SK-N-SH treated with all-trans-retinoic acid at 6 μM for 48 hours (cell line): ENCODE measurements around the gene CD55.

Source experiments
- ATAC-seq: fragments of 200-7000 bp; cut with Tn5 transposase; 3 replicates; pipeline ENCODE4 v1.9.1; 2020; ENCODE audit warnings: mild to moderate bottlenecking, moderate library complexity
- ARNTL ChIP-seq: fragments of 450-650 bp; formaldehyde crosslinking; IDR thresholded peaks from 2 replicates; pipeline ENCODE4 v1.5.0; 2020; ENCODE audit warnings: low read depth, mild to moderate bottlenecking, moderate library complexity, borderline replicate concordance
- BACH2 ChIP-seq: fragments of 250-450 bp; sonication (Bioruptor Pico); IDR thresholded peaks from 2 replicates; pipeline ENCODE4 v1.9.0; 2021; ENCODE audit warnings: mild to moderate bottlenecking, borderline replicate concordance
- CSDC2 ChIP-seq: fragments of 250-450 bp; sonication (Bioruptor Pico); IDR thresholded peaks from 2 replicates; pipeline ENCODE4 v1.5.0; 2020; ENCODE audit warnings: mild to moderate bottlenecking, moderate library complexity
- ESRRG ChIP-seq: fragments of 250-450 bp; sonication (Bioruptor Pico); IDR thresholded peaks from 2 replicates; pipeline ENCODE4 v1.6.1; 2021; ENCODE audit warnings: mild to moderate bottlenecking
- GLIS3 ChIP-seq: fragments of 250-450 bp; sonication (Bioruptor Pico); IDR thresholded peaks from 2 replicates; pipeline ENCODE4 v1.5.0; 2020; ENCODE audit warnings: mild to moderate bottlenecking, moderate library complexity
- ISL1 ChIP-seq: fragments of 250-450 bp; sonication (Bioruptor Pico); IDR thresholded peaks from 2 replicates; pipeline ENCODE4 v2.1.2; 2022; ENCODE audit warnings: mild to moderate bottlenecking, moderate library complexity
- PPARA ChIP-seq: fragments of 250-450 bp; sonication (Bioruptor Pico); IDR thresholded peaks from 2 replicates; pipeline ENCODE4 v1.5.0; 2020; ENCODE audit warnings: mild to moderate bottlenecking, borderline replicate concordance
- SNAI2 ChIP-seq: fragments of 250-450 bp; sonication (Bioruptor Pico); IDR thresholded peaks from 2 replicates; pipeline ENCODE4 v1.5.0; 2020; ENCODE audit warnings: mild to moderate bottlenecking, moderate library complexity
- TCF4 ChIP-seq: fragments of 250-450 bp; sonication (Bioruptor Pico); IDR thresholded peaks from 2 replicates; pipeline ENCODE4 v1.8.0; 2021; ENCODE audit warnings: mild to moderate bottlenecking, moderate library complexity, borderline replicate concordance
- TOX ChIP-seq: fragments of 250-450 bp; sonication (Bioruptor Pico); IDR thresholded peaks from 2 replicates; pipeline ENCODE4 v1.8.0; 2021; ENCODE audit warnings: mild to moderate bottlenecking, moderate library complexity, borderline replicate concordance
- ZC3H10 ChIP-seq: fragments of 250-450 bp; sonication (Bioruptor Pico); IDR thresholded peaks from 2 replicates; pipeline ENCODE4 v1.5.1; 2021; ENCODE audit warnings: mild to moderate bottlenecking, moderate library complexity
- ZFP3 ChIP-seq: fragments of 250-450 bp; sonication (Bioruptor Pico); IDR thresholded peaks from 2 replicates; pipeline ENCODE4 v1.5.0; 2020; ENCODE audit warnings: mild to moderate bottlenecking, moderate library complexity
- ZFP30 ChIP-seq: fragments of 450-650 bp; formaldehyde crosslinking; IDR thresholded peaks from 2 replicates; pipeline ENCODE4 v1.5.0; 2022; ENCODE audit warnings: mild to moderate bottlenecking, moderate library complexity
- ZNF565 ChIP-seq: fragments of 450-650 bp; formaldehyde crosslinking; conservative IDR thresholded peaks from 2 replicates; pipeline ENCODE4 v1.5.0; 2020; ENCODE audit warnings: low read depth, mild to moderate bottlenecking, moderate library complexity
- ZNF70 ChIP-seq: fragments of 450-650 bp; formaldehyde crosslinking; IDR thresholded peaks from 2 replicates; pipeline ENCODE4 v1.5.0; 2020; ENCODE audit warnings: mild to moderate bottlenecking, moderate library complexity
- ZNF8 ChIP-seq: fragments of 450-650 bp; formaldehyde crosslinking; IDR thresholded peaks from 2 replicates; pipeline ENCODE4 v1.5.0; 2020; ENCODE audit warnings: mild to moderate bottlenecking, moderate library complexity
- TF ChIP-seq, protein P1 (sequence below): fragments of 250-450 bp; sonication (Bioruptor Pico); IDR thresholded peaks from 2 replicates; pipeline ENCODE4 v1.5.0; 2020; ENCODE audit warnings: mild to moderate bottlenecking, moderate library complexity
- TF ChIP-seq, protein P2 (sequence below): fragments of 250-450 bp; sonication (Bioruptor Pico); IDR thresholded peaks from 2 replicates; pipeline ENCODE4 v1.8.0; 2020; ENCODE audit warnings: mild to moderate bottlenecking, moderate library complexity, borderline replicate concordance
- TF ChIP-seq, protein P3 (sequence below): fragments of 250-450 bp; sonication (Bioruptor Pico); IDR thresholded peaks from 2 replicates; pipeline ENCODE4 v1.8.0; 2021; ENCODE audit warnings: low read depth, mild to moderate bottlenecking, moderate library complexity, borderline replicate concordance
- TF ChIP-seq, protein P4 (sequence below): fragments of 250-450 bp; sonication (Bioruptor Pico); IDR thresholded peaks from 2 replicates; pipeline ENCODE4 v1.5.1; 2021; ENCODE audit warnings: mild to moderate bottlenecking, moderate library complexity

CD55 gene

DNA sequence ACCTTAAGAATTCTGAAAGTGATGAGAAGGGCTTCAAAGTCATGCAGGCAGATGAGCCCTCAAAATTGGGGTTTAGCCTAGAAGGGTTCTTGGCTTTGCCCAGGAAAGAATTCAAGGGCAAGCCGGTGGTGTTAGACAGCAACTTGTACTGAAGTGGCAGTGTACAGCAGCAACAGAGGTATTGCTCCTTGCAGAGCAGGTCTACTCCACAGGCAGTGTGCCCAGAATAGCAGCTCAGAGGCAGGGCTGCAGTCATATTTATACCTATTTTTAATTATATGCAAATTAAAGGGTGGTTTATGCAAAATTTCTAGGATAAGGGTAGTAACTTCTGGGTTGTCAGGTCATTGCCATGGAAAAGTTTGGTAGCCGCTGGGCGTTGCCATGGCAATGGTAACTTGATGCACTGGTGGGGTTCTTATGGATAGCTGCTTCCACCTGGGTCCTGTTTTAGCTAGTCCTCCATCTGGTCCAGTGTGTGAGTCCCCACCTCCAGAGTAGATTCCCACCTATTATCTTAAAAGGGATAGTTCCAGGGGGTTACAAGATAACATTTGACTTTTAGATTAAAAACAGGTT is 74.8 kb downstream of the CD55 start:
- ATAC-seq: no peak
- TF ChIP-seq, protein P1, sequence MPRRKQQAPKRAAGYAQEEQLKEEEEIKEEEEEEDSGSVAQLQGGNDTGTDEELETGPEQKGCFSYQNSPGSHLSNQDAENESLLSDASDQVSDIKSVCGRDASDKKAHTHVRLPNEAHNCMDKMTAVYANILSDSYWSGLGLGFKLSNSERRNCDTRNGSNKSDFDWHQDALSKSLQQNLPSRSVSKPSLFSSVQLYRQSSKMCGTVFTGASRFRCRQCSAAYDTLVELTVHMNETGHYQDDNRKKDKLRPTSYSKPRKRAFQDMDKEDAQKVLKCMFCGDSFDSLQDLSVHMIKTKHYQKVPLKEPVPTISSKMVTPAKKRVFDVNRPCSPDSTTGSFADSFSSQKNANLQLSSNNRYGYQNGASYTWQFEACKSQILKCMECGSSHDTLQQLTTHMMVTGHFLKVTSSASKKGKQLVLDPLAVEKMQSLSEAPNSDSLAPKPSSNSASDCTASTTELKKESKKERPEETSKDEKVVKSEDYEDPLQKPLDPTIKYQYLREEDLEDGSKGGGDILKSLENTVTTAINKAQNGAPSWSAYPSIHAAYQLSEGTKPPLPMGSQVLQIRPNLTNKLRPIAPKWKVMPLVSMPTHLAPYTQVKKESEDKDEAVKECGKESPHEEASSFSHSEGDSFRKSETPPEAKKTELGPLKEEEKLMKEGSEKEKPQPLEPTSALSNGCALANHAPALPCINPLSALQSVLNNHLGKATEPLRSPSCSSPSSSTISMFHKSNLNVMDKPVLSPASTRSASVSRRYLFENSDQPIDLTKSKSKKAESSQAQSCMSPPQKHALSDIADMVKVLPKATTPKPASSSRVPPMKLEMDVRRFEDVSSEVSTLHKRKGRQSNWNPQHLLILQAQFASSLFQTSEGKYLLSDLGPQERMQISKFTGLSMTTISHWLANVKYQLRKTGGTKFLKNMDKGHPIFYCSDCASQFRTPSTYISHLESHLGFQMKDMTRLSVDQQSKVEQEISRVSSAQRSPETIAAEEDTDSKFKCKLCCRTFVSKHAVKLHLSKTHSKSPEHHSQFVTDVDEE (CRISPR knock-in tag): no peak
- TF ChIP-seq ZFP3: no peak
- TF ChIP-seq TOX: no peak
- TF ChIP-seq ARNTL (CRISPR knock-in tag): no peak
- no peak for TF ChIP-seq ESRRG (CRISPR knock-in tag)
- no peak for TF ChIP-seq SNAI2 (CRISPR knock-in tag)
- TF ChIP-seq ISL1 (CRISPR knock-in tag): no peak
- TF ChIP-seq, protein P2, sequence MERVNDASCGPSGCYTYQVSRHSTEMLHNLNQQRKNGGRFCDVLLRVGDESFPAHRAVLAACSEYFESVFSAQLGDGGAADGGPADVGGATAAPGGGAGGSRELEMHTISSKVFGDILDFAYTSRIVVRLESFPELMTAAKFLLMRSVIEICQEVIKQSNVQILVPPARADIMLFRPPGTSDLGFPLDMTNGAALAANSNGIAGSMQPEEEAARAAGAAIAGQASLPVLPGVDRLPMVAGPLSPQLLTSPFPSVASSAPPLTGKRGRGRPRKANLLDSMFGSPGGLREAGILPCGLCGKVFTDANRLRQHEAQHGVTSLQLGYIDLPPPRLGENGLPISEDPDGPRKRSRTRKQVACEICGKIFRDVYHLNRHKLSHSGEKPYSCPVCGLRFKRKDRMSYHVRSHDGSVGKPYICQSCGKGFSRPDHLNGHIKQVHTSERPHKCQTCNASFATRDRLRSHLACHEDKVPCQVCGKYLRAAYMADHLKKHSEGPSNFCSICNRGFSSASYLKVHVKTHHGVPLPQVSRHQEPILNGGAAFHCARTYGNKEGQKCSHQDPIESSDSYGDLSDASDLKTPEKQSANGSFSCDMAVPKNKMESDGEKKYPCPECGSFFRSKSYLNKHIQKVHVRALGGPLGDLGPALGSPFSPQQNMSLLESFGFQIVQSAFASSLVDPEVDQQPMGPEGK (CRISPR knock-in tag): no peak
- no peak for TF ChIP-seq GLIS3
- TF ChIP-seq ZNF565 (CRISPR knock-in tag): no peak
- TF ChIP-seq ZFP30 (CRISPR knock-in tag): no peak
- TF ChIP-seq CSDC2 (CRISPR knock-in tag): no peak
- no peak for TF ChIP-seq ZC3H10 (CRISPR knock-in tag)
- TF ChIP-seq, protein P3, sequence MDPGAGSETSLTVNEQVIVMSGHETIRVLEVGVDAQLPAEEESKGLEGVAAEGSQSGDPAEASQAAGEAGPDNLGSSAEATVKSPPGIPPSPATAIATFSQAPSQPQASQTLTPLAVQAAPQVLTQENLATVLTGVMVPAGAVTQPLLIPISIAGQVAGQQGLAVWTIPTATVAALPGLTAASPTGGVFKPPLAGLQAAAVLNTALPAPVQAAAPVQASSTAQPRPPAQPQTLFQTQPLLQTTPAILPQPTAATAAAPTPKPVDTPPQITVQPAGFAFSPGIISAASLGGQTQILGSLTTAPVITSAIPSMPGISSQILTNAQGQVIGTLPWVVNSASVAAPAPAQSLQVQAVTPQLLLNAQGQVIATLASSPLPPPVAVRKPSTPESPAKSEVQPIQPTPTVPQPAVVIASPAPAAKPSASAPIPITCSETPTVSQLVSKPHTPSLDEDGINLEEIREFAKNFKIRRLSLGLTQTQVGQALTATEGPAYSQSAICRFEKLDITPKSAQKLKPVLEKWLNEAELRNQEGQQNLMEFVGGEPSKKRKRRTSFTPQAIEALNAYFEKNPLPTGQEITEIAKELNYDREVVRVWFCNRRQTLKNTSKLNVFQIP: no peak
- TF ChIP-seq, protein P4, sequence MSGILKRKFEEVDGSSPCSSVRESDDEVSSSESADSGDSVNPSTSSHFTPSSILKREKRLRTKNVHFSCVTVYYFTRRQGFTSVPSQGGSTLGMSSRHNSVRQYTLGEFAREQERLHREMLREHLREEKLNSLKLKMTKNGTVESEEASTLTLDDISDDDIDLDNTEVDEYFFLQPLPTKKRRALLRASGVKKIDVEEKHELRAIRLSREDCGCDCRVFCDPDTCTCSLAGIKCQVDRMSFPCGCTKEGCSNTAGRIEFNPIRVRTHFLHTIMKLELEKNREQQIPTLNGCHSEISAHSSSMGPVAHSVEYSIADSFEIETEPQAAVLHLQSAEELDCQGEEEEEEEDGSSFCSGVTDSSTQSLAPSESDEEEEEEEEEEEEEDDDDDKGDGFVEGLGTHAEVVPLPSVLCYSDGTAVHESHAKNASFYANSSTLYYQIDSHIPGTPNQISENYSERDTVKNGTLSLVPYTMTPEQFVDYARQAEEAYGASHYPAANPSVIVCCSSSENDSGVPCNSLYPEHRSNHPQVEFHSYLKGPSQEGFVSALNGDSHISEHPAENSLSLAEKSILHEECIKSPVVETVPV (CRISPR knock-in tag): no peak
- no peak for TF ChIP-seq TCF4 (CRISPR knock-in tag)
- no peak for TF ChIP-seq ZNF70 (CRISPR knock-in tag)

DNA sequence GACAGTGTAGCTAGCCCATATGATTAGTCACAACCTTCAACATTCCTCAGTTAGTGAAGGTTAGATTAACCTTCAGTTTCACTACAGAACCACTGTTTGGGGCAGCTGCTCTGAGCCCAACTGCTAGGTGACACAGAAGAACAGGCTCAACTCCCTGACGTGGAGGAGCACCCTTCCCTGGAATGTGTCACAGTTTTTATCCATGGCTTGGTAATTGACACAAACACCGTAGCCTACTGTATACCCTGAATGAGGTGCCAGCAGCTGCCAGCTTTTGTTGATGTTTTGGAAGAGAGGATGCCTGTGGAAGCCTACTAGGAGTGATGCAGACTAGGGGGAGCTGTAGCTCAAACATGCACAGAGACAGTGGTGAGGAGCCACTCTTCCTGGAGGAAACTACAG is 76.0 kb downstream of the CD55 start:
- TF ChIP-seq, protein P3: no peak
- TF ChIP-seq PPARA (CRISPR knock-in tag) (no peak), ZNF565 (CRISPR knock-in tag) (no peak), ZNF8 (CRISPR knock-in tag) (no peak), TCF4 (CRISPR knock-in tag) (no peak), CSDC2 (CRISPR knock-in tag) (no peak), ZFP30 (CRISPR knock-in tag) (no peak), ZC3H10 (CRISPR knock-in tag) (no peak)
- ATAC-seq: no peak

DNA sequence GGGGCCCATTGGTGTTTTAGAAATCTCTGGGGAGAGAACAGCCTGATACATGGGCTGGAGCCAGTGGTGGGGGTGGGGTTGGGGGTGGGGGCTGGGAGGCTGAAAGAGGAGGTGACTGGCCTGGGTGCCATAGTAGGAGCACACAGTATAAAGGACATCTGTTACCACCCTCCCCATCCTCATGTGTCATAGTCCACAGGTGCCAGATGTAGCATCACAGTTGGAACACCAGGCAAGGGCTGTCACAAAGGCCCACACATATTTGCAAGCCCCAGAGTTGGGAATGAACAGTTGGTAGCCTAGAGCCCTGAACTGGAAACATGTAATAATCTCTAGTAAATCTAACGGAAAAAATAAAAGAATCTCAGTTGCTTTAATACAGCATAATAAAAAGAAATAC is 77.5 kb downstream of the CD55 start:
- no peak for TF ChIP-seq SNAI2 (CRISPR knock-in tag)
- no peak for ATAC-seq

DNA sequence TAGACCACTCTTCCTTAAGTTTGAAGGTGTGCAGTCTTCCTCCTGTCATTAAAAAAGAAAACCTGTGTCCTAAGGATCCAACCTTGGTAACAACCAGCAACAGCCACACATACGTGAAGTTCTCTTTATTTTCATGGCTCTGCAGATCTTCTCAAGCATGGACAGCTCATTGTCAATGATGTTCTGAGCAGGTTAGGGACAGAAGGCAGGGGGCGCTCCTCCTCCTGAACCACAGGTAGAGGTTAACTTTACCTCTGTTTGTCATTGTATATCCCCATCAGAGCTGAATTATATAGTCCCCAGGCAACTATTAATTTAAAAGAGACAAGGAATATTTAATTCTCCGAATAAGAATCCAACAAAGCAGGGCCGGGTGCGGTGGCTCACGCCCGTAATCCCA is 80.1 kb downstream of the CD55 start:
- no peak for TF ChIP-seq TCF4 (CRISPR knock-in tag)
- TF ChIP-seq, protein P3: no peak
- no peak for TF ChIP-seq ZNF70 (CRISPR knock-in tag)
- no peak for TF ChIP-seq ZNF565 (CRISPR knock-in tag)
- no peak for TF ChIP-seq ZC3H10 (CRISPR knock-in tag)
- no peak for TF ChIP-seq ZFP30 (CRISPR knock-in tag)
- TF ChIP-seq GLIS3: no peak
- TF ChIP-seq, protein P1 (CRISPR knock-in tag): no peak
- TF ChIP-seq ZNF8 (CRISPR knock-in tag): no peak
- no peak for TF ChIP-seq BACH2 (CRISPR knock-in tag)
- TF ChIP-seq, all 23 proteins: peak for 0
- ATAC-seq: no peak
